Body of pancreas (tissue), 4 donors: ENCODE data around the gene FHAD1. TPM values are rescaled to one million over a fixed set of nuclear protein-coding genes. Genes with fewer than 3 reads are reported as not detected.

Experiments used
- ATAC-seq: fragments of 150-250 bp; one replicate; pipeline ENCODE4 v1.9.1; 2016
- DNase-seq, 4 donors: peaks; one replicate each; pipeline ENCODE4 v3.0.0-alpha.2; 2019
- H3K27ac ChIP-seq, 4 donors: fragments of 200-600 bp; sonication (generic); 1 replicate in 3 of 4; 2 replicates in 1 of 4; pipeline versions ENCODE4 v1.5.1 to v1.6.1; 2016 to 2019; ENCODE audit warnings: mild to moderate bottlenecking in 1 of 4, mixed read lengths in 1 of 4, moderate library complexity in 1 of 4
- H3K27me3 ChIP-seq, 2 donors: fragments of 200-600 bp; sonication (generic); one replicate each; pipeline ENCODE4 v1.6.0; 2016; ENCODE audit warnings: mild to moderate bottlenecking in 1 of 2
- H3K36me3 ChIP-seq, 2 donors: fragments of 200-600 bp; sonication (generic); replicated peaks in 1 of 2; 2 replicates each; pipeline ENCODE4 v1.5.1; 2016; ENCODE audit warnings: low read depth in 2 of 2; ENCODE audit not compliant: insufficient read depth in 1 of 2
- H3K4me1 ChIP-seq: fragments of 200-600 bp; sonication (generic); one replicate; pipeline ENCODE4 v1.6.0; 2016
- H3K4me3 ChIP-seq, 2 donors: fragments of 200-600 bp; sonication (generic); 1 replicate in 1 of 2; 2 replicates in 1 of 2; pipeline ENCODE4 v1.5.1; 2016 to 2019
- H3K9me3 ChIP-seq, 3 donors: fragments of 200-600 bp; sonication (generic); 1 replicate in 2 of 3; 2 replicates in 1 of 3; pipeline ENCODE4 v1.5.1; 2016
- POLR2A ChIP-seq, 3 donors: fragments of 450-650 bp; IDR thresholded peaks; one replicate each; pipeline ENCODE4 v1.6.1; 2016; ENCODE audit warnings: antibody characterized with exemption in 3 of 3, mild to moderate bottlenecking in 2 of 3
- WGBS, 2 donors: methylation state at CpG; one replicate each; pipeline ENCODE4 v1.1.5; 2017; 5-methylcytosine and 5-hydroxymethylcytosine counted together
- intact Hi-C: fragments of 100-400 bp; cut with DNase I; formaldehyde crosslinking; loops from one replicate; pipeline ENCODE4 v1.15.1; 2023
- total RNA-seq, 2 donors: library from RNA; depleted of rRNA; stranded (reverse); fragments of >200 nt; gene quantifications; one replicate each; pipeline ENCODE4 v1.1.0, GENCODE V29; 2016
- TF ChIP-seq, protein P1 (sequence below), 7 experiments: fragments of 450-650 bp in 4 of 7; fragments of 200-600 bp in 3 of 7; sonication (generic) in 3 of 7; IDR thresholded peaks; one replicate each; pipeline ENCODE4 v1.5.1; 2016 to 2019; ENCODE audit warnings: antibody characterized with exemption in 7 of 7

The FHAD1 gene
- total RNA-seq, 2 donors from 2014 or later, result 2.9 to 4.9 TPM

DNA sequence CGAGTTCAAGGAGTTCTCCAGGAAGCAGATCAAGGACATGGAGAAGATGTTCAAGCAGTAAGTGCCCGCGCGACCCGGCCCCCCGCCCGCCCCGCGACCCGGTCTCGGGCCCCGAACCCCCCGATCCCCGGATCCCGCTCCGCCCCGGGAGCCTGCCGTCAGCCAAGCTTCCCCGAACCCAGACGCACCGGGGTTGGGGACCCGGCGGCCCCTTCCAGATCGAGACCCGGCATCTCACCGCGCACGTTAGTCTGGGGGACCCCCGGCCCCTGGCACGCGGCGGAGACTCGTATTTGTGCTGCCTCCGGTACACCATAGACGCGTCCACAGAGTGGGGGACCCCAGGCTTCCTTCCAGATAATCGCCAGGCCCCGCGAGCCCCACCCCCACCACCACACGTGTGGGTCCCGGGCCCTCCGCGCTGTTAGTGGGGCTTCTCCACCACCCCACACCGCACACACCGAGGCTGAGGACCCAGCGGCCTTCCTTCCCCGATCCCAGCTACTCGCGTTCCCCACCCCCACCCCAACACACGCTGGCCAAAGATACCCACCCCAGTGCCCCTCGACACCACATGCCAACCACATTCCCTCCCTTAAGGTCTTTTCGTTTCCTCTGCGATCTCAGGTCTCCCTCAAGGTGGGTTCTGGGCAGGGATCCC is 163.3 kb downstream of the FHAD1 start:
- intact Hi-C loops, result no loop called here
- no peaks in the 10 kb centered on the region for H3K27me3 ChIP-seq
- peak in 1 of 4 donors; percentile 28 for DNase-seq
- H3K9me3 ChIP-seq, result no peaks in the 10 kb centered on the region
- no peak for TF ChIP-seq POLR2A (IDR thresholded peaks at IDR 0.05)
- TF ChIP-seq, protein P1, sequence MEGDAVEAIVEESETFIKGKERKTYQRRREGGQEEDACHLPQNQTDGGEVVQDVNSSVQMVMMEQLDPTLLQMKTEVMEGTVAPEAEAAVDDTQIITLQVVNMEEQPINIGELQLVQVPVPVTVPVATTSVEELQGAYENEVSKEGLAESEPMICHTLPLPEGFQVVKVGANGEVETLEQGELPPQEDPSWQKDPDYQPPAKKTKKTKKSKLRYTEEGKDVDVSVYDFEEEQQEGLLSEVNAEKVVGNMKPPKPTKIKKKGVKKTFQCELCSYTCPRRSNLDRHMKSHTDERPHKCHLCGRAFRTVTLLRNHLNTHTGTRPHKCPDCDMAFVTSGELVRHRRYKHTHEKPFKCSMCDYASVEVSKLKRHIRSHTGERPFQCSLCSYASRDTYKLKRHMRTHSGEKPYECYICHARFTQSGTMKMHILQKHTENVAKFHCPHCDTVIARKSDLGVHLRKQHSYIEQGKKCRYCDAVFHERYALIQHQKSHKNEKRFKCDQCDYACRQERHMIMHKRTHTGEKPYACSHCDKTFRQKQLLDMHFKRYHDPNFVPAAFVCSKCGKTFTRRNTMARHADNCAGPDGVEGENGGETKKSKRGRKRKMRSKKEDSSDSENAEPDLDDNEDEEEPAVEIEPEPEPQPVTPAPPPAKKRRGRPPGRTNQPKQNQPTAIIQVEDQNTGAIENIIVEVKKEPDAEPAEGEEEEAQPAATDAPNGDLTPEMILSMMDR (IDR thresholded peaks at IDR 0.05), result no peak
- no peak for ATAC-seq
- no peaks in the 10 kb centered on the region for H3K36me3 ChIP-seq
- peak overlapping the region; percentile 70 to 91 for H3K4me3 ChIP-seq
- peak overlapping the region; percentile 32 to 86 (median 79) for H3K27ac ChIP-seq
- 1 to 11% methylated on average over 8 to 48 of the region's 53 CpGs for WGBS, 2 donors
- peaks cover 50% of the 10 kb centered on the region for H3K4me1 ChIP-seq

DNA sequence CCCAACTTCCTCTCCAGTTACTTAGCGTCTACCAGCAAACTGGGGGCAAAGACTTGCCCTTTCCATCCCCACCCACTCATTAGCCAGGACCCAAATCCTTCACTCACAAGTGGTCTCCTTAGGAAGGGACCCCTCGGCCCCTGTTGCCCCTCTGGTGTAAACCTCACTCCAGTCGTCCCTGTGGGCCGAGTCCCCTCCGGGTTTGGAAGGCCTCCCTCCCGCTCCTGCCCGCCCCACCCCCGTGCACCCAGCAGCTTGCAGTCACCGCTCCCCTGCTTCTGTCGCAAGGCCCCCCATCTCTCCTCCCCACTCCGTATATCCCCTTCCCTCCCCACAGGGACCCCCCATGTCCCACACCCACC is 163.8 kb downstream of the FHAD1 start:
- Histone ChIP-seq H3K36me3 (no peaks in the 10 kb centered on the region), H3K4me1 (peaks cover 55% of the 10 kb centered on the region), H3K27ac (peak overlapping the region; percentile 32 to 86 (median 79)), H3K27me3 (no peaks in the 10 kb centered on the region), H3K4me3 (peak overlapping the region in 1 of 2 donors; percentile 70), H3K9me3 (no peaks in the 10 kb centered on the region)
- ATAC-seq (no peak), DNase-seq (no peak)
- intact Hi-C loops, result no loop called here
- TF ChIP-seq, protein P1 (IDR thresholded peaks at IDR 0.05), result no peak
- no peak for TF ChIP-seq POLR2A (IDR thresholded peaks at IDR 0.05)
- 16 to 33% methylated on average over 11 of the region's 11 CpGs for WGBS, 2 donors

DNA sequence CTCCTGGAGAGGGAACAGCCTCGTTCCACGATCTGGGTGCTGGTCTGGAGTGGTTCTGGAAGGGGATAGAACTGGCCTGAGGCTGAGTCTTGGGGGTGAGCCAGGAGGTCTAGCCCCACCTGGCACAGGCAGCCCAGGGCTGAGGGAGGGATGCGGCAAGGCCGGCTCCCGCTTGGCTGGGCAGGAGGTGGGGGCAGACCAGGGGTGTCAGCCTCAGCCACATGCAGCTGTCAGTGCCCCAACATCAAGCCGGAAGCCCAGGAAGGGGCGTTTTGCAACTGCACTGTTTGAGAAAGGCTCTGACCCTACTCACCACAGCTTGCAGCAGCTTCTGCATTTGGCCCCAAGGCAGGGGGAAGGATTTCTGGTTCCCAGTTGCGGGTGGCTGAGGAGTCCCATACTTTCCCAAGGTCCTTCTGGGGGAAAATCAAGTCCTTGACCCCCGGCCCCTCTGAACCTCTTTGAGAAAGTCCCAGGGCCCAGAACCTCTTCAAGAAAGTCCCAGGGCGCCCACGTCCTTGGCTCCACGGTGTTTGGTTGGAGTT is 164.6 kb downstream of the FHAD1 start:
- Histone ChIP-seq H3K4me3 (peak overlapping the region in 1 of 2 donors; percentile 70), H3K9me3 (no peaks in the 10 kb centered on the region), H3K4me1 (peaks cover 63% of the 10 kb centered on the region), H3K36me3 (no peaks in the 10 kb centered on the region), H3K27me3 (no peaks in the 10 kb centered on the region), H3K27ac (peak overlapping the region; percentile 65 to 86 (median 79))
- 20 to 40% methylated on average over 6 to 12 of the region's 12 CpGs for WGBS, 2 donors
- no peak for ATAC-seq
- intact Hi-C loops, result no loop called here
- DNase-seq, result peak in 3 of 4 donors; percentile 53 to 69 (median 53)
- TF ChIP-seq POLR2A (IDR thresholded peaks at IDR 0.05), result peak in 1 of 3 donors; percentile 20
- TF ChIP-seq, protein P1 (IDR thresholded peaks at IDR 0.05), result no peak

DNA sequence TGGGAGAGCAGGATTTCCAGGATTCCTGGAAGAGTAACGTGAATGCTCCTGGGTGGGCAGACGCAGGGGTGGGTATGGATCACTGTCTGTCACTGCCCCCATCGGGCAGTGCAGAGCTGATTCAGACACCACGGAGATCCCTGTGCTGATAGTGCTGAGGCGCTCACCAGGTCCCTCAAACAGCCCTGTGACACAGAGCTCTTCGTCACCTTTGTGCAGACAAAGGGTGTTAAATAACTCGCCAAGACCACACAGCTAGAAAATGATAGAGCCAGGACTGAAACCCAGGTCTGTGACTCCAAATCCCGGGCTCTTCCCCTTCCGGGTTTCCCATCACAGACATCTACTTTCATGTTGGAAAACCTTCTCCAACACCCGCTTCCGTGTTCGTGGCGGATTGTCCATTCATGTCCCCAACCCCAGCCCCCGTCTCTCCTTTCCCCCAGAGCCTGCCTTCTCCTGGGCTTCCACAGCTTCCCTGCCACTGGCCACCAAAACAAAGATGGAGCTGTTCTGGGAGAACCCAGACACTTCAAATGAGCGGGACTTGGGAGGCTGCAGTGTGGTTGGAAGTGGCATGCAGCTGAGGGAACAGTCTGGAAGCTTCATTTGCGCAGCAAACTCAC is 165.3 kb downstream of the FHAD1 start:
- no peaks in the 10 kb centered on the region for H3K36me3 ChIP-seq
- H3K4me3 ChIP-seq, result no peak overlapping the region
- no peaks in the 10 kb centered on the region for H3K27me3 ChIP-seq
- peak in 2 of 4 donors; percentile 41 to 51 for DNase-seq
- WGBS, 2 donors, result 39 to 57% methylated on average over 14 to 16 of the region's 16 CpGs
- peak overlapping the region; percentile 65 to 86 (median 79) for H3K27ac ChIP-seq
- ATAC-seq, result no peak
- peaks cover 69% of the 10 kb centered on the region for H3K4me1 ChIP-seq
- no peaks in the 10 kb centered on the region for H3K9me3 ChIP-seq
- intact Hi-C loops, result no loop called here
- TF ChIP-seq POLR2A (IDR thresholded peaks at IDR 0.05), result no peak
- TF ChIP-seq, protein P1 (IDR thresholded peaks at IDR 0.05), result no peak
